Endometrial microvascular endothelial cells (primary cell): ENCODE data around the gene RAB11FIP4. TPM values are rescaled to one million over a fixed set of nuclear protein-coding genes. Genes with fewer than 3 reads are reported as not detected.

ENCODE experiments used
- in situ Hi-C: cut with HindIII; loops from 2 replicates; pipeline ENCODE4 v1.10.0; 2017; ENCODE audit warnings: low sequenced_read_pairs, low pct_unique_long_range_greater_than_20kb; ENCODE audit errors: inconsistent ontology term
- total RNA-seq: library from RNA; depleted of rRNA; stranded (reverse); fragments of >200 nt; gene quantifications from one replicate; pipeline ENCODE4 v1.2.3, GENCODE V29; 2015; ENCODE audit errors: inconsistent ontology term

RAB11FIP4 gene
- total RNA-seq, 1 donor from 2014 or later, result not detected

DNA sequence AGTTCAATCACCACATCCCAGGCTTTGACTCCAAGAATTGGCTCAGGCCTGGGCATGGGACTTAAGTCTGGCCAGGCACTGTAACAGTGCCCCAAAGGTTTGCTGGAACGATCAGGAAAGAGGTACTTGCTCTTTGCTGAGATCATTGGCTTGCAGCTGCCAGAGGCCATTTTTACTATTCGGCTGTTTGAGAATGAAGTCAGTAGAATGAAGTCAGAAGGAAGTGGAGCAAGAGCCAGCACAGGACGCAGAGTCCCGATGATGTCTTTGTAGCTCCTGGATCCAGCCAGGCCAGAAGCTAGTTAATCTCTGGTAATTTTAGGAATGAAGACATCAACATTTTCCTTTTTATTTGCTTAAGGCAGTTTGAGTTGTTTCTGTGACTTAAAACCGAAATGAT, 195.5 kb downstream of the RAB11FIP4 start:
- in situ Hi-C loops, result no loop called here

- in situ Hi-C loops, result no loop called here
Observed at GRCh38 chr17:31587462-31587861, 196.0 kb downstream of the RAB11FIP4 start.

Other genes starting within 250 kb of the RAB11FIP4 start
- gene OMG, start 94.4 kb upstream of the RAB11FIP4 start, total RNA-seq, result not detected
- 9.6 TPM for gene EVI2B, start 77.6 kb upstream of the RAB11FIP4 start, total RNA-seq
- gene EVI2A, start 70.1 kb upstream of the RAB11FIP4 start, total RNA-seq, result 3.6 TPM